M059J (cell line): ENCODE results near the gene RHOH. TPM values are rescaled to one million over a fixed set of nuclear protein-coding genes. Genes with fewer than 3 reads are reported as not detected.
A peak's percentile ranks its signal among the peaks of the same experiment; 100 is the strongest.

Experiments used
- DNase-seq: peaks from one replicate; pipeline ENCODE4 v3.0.0-alpha.2; 2012; ENCODE audit warnings: low read depth
- total RNA-seq: library from RNA; depleted of rRNA; stranded (reverse); fragments of >200 nt; shearing (Covaris generic); gene quantifications from 2 replicates; pipeline ENCODE4 v1.2.3, GENCODE V29; 2014

Gene RHOH
- total RNA-seq, 1 experiment from 2014 or later, result not detected

- DNase-seq, result no peak
Observed at GRCh38 chr4:40205259-40206198, 8.7 kb downstream of the RHOH start.

- DNase-seq, result no peak
Observed at GRCh38 chr4:40206426-40206825, 9.6 kb downstream of the RHOH start.

GRCh38 chr4:40209401-40209800 lies 12.6 kb downstream of the RHOH start:
- DNase-seq, result no peak

GRCh38 chr4:40210776-40211175 lies 13.9 kb downstream of the RHOH start:
- DNase-seq, result no peak

- DNase-seq, result peak; percentile 45
Observed at GRCh38 chr4:40211224-40212185, 14.7 kb downstream of the RHOH start.

GRCh38 chr4:40212674-40213527 lies 16.1 kb downstream of the RHOH start:
- DNase-seq, result peak; percentile 47

GRCh38 chr4:40214038-40214437 lies 17.2 kb downstream of the RHOH start:
- no peak for DNase-seq

- DNase-seq, result peak; percentile 29
Observed at GRCh38 chr4:40214661-40215418, 18.0 kb downstream of the RHOH start.

GRCh38 chr4:40216622-40217366 lies 20.0 kb downstream of the RHOH start:
- no peak for DNase-seq

- no peak for DNase-seq
Observed at GRCh38 chr4:40221744-40222143, 24.9 kb downstream of the RHOH start.

- no peak for DNase-seq
Observed at GRCh38 chr4:40223343-40223742, 26.5 kb downstream of the RHOH start.

- no peak for DNase-seq
Observed at GRCh38 chr4:40224432-40224831, 27.6 kb downstream of the RHOH start.

- no peak for DNase-seq
Observed at GRCh38 chr4:40225497-40225896, 28.7 kb downstream of the RHOH start.

GRCh38 chr4:40227284-40227683 lies 30.5 kb downstream of the RHOH start:
- no peak for DNase-seq

- DNase-seq, result no peak
Observed at GRCh38 chr4:40228497-40229365, 31.9 kb downstream of the RHOH start.

GRCh38 chr4:40231316-40231863 lies 34.6 kb downstream of the RHOH start:
- no peak for DNase-seq

- no peak for DNase-seq
Observed at GRCh38 chr4:40232610-40233009, 35.8 kb downstream of the RHOH start.

- DNase-seq, result no peak
Observed at GRCh38 chr4:40233227-40233626, 36.4 kb downstream of the RHOH start.
